HG03103 (cell line): ENCODE results near the gene C16orf95.

Experiments used
- ATAC-seq: cut with Tn5 transposase; IDR thresholded peaks from one replicate; pipeline ENCODE4 v1.9.1; 2021; ENCODE audit warnings: low read depth; ENCODE audit not compliant: unreplicated experiment

Gene C16orf95

DNA sequence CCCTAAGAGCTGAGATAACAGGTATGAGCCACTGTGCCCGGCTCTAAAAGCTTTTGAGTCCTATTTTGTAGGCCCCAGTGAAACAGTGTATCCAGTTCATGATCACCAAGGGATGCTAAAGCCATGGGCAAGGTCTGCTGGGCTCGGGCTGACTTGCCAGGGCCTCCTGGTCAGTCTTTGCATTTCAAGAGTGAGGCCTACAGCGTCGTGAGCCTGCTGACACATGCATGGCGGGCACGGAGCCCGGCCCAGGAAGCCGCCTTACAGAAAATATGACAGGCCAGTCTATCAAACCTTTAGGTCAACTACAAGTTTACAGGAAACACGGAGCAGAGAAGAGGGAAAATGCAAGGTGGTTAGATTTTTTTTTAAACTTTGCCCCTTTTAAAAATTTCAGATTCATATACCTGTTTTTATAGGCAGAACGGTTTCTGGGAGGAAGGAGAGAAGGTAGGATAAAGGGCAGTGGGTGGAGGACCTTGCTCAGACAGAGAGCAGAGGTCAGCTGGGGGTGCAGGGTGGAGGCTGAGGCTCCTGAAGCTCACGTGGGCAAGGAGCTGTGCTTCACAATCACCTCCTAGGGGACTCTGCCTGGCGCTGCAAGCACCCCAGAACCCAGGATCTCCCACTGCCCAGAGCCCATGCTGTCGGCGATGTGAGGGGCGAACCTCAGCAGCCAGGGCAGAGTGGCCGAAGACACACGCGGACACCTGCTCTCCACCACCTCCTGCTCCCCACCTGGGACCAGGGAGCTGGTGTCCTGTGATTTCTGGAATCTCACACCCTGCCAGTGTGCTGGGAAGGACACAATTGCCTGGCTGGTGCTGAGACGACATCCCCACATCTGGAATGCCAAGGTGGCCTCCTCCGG, 21.3 kb downstream of the C16orf95 start:
- ATAC-seq, result no peak

DNA sequence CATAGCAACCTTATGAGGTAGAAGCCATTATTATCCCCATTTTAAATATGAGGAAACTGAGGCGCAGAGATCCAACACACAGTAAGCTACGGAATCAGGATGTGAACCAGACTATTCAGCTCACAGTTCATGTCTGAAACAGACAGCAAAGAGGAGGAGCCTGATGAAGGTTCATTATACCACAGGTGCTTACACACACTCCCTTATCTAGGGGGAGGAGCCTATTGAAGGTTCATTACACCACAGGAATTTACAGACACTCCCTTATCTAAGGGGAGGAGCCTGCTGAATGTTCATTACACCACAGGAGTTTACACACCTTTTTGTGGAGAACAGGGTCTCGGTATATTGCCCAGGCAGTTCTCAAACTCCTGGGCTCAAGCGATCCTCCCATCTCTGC, 21.9 kb downstream of the C16orf95 start:
- ATAC-seq, result no peak

DNA sequence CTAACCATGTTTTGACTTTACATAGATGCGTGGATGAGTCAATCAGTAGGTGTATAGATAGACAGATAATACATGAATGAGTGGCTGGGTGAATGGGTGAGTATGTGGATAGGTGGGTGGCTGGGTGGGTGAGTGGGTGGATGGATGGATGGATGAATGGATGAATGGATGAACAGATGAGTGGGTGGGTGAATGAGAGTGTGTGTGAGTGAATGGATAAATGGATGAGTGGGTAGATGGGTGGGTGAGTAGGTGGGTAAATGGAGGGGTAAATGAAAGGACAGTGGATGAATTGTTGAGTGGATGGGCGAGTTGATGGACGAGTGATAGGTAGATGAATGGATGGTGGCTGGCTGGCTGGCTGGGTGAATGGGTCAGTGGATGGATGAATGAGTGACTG, 23.2 kb downstream of the C16orf95 start:
- ATAC-seq, result no peak

DNA sequence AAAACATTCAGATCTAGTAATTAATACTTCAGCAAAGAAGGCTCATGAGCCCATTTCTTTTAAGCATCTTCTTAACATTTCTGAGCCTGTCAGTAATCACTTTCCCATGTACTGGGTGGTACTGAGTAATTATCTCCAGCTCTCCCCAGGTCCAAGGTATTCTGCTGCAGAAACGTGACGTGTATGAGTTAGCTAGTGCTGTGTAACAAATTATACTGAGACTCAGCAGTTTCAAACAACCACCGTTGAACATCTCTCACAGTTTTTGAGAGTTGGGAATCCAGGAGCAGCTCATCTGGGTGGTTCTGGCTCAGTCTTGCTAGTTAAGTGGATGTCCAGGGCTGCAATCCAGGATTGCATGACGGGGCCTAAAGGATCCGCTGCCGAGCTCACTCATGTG, 25.2 kb downstream of the C16orf95 start:
- ATAC-seq, result no peak

DNA sequence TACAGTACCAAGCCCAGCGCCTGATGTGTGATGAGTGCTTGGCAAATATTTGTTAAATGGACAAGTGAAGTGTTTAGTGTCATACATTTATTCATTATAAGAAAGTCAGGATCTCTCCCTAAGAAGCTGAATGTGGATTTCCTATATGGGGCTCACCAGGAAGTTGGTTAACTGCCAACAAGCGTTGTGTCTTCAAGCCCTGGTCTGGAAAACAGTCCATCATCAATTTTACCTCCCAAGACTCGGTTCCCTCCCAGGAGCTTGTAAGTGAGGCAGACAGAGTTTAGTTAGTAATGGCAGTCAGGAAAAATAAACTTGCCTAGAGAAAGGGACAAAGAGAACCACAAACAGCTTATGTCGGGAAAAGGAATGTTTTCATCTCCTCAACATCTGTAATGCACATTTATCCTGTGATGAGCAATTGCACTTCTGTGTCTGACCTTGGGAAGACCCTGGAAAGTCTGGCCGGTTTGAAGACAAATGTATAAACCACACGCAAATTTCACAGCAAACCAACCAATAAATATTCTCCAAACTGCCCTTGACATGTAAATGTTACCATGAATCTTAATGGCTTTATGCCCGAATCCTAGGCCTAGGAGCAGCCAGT, 28.3 kb downstream of the C16orf95 start:
- no peak for ATAC-seq

DNA sequence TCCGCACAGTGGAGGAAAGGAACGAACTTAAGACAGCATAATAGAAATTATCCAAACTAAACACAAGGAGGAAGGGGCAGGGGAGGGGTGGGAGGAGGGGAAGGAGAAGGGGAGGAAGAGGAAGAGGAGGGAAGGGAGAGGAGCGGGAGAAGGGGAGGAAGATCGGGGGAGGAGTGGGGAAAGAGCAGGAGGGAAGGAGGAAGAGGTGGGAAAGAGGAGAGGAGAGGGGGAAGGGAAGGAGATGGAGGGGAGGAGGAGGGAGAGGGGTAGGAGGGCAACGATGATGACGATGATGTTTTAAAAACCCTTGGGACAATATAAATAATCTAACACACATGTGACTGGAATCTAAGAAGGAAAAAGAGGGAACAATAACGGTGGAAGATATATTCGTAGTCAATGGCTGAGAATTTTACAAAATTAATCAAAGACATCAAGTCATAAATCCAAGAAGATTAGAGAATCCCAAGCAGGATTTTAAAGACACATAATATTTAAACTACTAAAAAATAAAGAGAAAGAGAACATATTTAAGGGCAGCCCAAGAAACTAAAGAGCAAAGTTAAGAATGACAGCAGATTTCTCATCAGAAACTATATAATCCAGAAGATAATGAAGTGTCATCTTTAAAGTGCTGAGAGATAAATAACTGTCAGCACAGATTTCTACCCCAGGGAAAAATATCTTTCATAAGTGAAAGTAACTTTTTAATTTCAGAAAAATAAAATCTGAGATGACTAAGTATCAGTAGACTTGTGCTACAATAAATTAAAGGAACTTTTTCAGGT, 30.2 kb downstream of the C16orf95 start:
- no peak for ATAC-seq

DNA sequence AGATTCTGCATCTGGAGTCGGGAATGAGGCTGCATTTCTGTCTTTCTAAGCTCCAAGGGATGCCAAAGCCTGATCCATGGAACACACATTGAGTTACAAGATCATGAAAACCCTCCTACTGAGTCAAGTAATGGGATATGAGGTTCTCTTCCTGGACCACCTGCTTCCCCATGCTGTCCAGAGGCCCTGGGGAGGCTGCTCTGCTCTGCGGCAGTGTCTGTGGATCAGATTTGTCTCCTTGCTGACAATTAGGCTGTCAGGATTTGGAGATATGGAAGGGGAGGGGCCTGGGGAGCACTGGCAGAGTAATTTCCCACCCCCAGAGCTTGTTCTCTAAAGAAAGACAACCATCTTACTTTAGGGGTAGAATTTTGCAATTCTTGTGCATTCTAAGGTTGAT, 33.0 kb downstream of the C16orf95 start:
- no peak for ATAC-seq

DNA sequence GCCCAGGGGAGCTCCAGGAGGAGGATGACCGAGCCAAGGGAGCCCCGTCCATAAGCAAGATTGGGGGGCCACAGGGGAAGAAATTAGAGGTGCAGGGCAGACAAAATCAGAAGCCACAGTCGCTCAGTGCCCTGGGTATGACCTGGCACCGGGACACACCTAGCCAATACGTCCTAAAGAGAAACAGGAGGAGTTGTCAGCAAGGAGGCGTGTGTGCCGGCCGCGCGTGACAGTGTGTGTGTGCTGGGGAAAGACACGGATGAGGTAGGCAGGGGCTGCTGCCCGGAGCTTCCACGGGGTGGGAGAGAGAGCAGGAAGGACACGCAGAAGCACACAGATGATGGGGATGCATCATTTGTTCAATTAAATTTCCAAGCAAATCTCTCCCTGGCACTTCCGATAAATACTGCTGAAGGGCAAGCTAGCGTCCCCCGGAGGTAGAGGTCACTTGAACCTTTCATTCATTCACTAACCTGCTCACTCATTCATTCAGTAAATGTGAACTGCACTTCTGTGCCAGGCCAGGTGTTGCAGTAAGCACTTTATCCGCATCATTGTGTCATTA, 38.0 kb downstream of the C16orf95 start:
- ATAC-seq, result no peak

DNA sequence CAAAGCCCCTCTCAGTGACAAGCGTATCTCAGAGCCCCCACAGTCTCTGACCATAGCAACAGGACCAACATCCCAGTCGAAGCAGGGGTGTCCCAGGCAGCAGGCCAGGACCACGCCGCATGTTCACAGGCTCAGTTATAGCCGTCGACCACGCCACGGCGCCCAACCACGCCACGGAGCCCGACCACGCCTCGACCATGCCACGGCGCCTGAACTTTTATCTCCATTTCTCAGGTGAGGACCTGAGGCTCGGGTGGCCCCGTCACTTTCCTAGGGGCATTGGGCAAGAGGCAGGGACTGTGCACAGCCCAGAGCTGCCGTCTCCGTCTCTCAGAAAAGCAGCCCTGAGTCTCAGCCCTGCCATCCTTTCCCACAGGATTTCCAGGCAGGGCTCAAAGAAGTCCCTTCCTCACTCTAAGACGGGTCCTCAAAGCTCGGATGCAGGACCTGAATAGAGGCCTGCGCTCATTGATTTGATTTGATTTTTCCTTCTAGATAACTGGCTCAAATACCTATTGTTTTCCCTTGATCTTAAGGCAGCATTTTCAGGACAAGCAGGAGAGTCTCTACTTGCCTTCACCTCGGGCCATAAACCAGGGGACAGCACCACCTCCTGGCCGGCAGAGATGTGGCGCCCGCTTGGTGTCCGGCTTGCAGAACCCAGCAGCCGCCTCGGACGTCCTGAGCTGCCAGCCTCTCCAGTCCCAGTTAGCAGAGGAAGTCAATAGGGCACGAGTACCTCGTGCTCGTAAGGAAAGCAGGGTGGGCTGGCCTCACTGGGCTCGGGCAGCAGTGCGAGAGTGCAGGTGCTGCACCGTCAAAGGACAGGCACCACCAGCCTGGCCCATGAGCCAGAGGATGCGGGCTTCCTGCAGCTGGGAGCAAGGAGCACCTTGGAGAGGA, 38.8 kb downstream of the C16orf95 start:
- ATAC-seq, result no peak

DNA sequence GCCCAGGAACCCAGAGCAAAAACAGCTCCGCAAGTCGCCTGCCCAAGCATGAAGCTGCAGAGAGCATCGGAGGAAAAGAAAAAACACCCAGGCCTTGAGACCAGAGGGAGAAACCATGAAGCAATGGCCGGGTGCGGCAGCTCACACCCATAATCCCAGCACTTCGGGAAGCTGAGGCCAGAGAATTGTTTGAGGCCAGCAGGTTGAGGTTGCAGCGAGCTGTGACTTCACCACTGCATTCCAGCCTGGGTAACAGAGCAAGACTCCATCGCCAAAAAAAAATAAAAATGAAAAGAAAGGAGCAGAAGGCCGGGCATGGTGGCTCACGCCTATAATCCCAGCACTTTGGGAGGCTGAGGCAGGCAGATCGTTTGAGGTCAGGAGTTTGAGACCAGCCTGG, 40.3 kb downstream of the C16orf95 start:
- no peak for ATAC-seq

DNA sequence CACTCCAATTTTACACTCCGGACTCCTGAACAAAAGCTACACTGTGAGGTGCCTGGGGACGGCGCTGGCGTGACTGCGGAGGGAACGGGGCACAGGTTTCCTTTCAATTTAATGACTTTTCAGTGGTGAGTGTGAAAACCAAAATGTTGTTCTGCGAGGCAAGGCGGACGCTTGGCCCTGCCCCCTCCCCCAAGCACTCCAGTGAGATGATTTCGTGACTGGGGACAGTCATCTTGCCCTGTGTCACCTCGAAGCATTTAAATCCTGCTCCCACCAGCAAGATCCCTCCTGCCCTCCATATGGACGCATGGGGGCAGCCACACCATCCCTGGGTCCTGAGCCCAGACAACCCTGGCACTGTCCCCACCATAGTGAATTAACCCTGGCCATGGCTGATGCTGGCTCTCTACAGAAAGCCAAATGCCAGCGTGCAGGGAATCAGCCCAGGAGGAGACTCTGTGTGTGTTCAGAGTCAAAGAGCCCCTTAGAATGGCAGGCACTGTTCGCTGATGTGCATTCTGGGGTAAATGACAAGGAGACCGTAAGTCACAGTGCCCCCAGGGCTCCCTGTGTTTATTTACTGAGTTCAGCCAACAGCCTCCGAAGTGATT, 41.0 kb downstream of the C16orf95 start:
- no peak for ATAC-seq

DNA sequence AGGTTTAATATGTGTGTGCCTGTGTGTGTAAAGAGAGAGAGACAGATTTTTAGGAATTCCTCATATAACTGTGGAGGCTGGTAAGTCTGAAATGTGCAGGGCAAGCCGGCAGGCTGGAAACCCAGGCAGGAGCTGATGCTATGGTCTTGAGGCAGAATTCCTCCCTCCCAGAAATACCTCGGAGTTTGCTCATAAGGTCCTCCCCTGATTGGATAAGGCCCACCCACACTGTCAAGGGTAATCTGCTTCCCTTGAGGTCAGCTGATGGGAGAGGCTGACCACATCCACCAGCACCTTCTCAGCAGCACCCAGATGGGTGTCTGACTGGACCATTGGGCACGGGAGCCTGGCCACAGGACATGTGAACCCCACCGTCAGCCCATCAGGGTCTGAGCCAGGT, 42.4 kb downstream of the C16orf95 start:
- no peak for ATAC-seq

DNA sequence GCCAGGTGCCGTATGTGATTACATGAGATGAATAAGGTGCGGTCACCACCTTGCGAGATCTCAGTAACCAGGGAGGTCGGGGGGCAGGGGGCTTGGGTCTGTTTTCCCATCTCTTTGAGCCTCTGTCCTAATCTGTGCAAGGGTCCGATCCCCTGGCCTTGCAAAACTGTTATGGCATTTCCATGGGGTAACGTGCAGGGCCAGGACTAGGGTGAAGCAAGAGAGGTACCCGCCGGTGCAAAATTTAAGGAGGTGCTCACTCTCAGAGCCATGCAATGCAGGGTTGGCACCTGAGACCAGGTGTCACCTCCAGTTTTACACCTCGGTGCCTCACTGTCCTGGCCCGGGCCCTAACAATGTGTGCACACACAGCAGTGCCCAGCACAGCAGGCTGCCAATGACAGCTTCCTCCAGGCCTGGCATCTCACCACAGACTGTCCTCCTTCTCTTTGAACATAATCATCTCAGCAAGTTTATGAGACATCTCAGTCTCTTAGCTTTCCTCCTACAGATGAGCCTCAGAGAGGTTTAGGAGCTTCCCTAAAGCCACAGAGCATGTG, 43.6 kb downstream of the C16orf95 start:
- ATAC-seq, result no peak

DNA sequence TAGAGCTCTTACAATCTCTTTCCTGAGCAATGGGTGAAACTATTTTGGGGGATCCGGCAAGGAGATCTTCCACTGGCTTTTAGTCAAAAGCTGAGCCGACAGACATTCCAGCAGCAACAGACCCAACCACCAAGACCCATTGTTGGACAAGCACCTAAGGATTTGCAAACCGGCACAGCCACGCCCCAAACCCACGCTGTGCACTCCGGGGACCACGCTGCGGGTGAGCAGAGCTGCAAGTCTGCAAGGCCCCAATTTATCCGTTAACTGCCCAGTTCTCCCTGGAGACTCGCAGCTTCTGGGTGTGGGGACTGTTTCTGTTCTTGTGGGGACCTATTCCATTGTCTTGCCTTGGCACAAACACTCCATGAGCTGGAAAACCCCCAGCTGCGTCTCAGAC, 45.9 kb downstream of the C16orf95 start:
- ATAC-seq, result no peak

DNA sequence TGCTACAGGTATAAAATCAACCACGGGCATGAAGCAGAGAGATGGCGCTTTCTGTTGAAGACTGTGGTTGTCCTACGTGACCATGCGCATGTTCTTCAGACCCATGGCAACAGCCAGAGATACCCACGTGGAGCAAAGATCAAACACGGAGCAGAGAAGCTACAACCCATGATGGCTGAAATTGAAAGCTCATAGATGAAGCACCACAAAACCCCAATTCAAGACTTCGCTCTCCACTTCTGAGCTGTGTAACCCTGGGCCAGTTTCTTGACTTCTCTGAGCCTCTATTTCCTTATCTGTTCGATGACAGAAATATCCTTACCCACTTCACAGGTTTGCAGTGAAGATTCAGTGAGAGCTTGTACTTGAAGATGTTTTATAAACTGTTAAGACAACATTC, 49.6 kb downstream of the C16orf95 start:
- ATAC-seq, result no peak

DNA sequence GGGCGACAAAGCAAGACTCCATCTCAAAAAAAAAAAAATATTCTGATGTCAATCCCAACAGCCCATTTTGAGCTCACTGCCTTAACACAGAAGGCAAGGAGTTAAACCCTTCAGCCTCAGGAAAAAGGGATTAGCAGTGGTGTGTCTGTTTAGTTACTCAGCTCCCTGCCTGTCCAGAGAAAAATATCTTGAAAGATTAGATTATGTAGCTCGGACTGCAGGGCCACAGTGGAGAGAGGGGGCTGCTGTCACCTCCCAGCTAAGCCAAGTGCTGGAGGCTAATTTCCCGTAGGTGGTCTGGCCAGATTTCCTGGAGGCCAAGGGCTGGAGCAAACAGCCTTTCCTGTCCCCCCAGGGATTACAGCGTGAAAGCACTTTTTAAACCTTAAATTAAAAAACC, 50.3 kb downstream of the C16orf95 start:
- no peak for ATAC-seq

DNA sequence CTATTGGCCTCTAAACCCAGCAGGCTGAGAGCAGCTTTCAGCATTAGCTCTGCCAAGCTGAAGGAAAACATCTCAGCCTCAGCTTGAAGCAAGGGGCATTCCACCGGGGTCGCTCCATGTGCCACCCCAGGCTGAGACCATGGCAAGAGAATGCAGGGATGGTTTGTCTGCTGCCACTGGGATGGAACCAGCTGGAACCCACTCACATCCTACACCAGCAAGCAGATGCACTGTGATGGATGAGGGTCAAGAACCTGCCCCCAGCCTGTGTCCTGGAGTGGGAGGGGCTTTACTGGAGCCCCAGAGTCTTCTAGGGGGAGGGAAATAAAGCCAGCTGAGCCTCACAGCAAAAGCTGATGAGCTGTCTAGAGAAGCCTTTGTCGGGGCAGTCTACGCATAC, 51.9 kb downstream of the C16orf95 start:
- ATAC-seq, result no peak

DNA sequence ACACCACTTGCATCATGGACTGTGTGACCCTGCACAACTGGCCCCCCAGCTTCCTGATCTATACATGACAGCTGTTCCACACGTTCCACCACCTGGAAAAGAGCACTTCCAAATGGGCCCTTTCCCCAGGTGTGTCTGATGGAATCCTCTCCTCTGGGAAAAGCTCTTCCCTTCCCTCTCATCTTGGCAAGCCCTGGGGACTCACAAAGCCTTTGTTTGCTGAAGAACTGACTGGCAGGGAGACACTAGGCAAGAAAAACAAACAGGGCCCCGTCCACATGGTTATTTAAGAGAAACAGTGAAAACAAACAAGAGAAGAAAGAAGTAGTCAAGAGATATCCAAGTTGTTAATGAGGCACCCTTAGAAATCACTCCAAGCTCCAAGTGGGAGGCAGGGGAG, 52.6 kb downstream of the C16orf95 start:
- no peak for ATAC-seq

DNA sequence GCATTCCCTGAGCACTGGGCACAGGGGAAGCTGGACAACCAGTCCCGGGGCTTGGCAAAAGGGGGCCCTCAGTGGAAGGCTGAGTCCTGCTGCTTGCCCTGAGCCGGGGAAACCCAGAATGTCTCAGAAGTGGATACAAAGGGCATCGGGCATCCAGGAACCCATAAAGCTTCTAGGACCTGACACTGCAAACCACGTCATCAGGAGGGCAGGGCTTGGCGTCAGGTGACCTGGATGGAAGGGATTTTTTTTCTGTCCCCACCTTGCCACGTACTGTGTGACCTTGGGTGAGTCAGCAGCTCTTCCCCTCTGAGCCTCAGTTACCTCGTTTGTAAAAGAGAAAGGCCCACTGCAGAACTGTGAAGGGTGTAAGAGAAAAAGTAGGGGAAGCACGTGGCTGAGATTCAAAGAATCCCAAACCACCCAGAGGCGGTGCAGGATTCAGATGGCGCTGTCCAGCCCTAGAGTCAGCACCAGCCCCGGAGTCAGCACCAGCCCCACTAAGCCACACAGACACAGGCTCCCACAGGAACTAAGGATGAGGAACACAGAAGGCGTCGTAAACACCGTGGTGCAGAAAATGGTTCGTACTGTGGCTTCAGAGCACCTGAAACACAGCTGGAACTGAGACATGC, 53.7 kb downstream of the C16orf95 start:
- no peak for ATAC-seq
